Measurements from ENCODE around the gene SPRR2A.
"Not testable (repeated sequence)": the region's sequence is repeated elsewhere in the genome, so short reads cannot be mapped to it uniquely, and the experiment has no call there.

The SPRR2A gene

GRCh38 chr1:153057375-153057774 lies at the start of gene SPRR2A:
TSS of gene SPRR2A (minus strand) at chr1:153057512. CDS start at chr1:153056735, 777 bp downstream.
- no peak for DNase-seq

- no peak for DNase-seq
Measured at GRCh38 chr1:153100245-153100644, 42.9 kb upstream of the SPRR2A start.

- no peak for DNase-seq
Measured at GRCh38 chr1:153099461-153100045, 42.2 kb upstream of the SPRR2A start.

- no peak for DNase-seq
Measured at GRCh38 chr1:153095764-153096163, 38.5 kb upstream of the SPRR2A start.

GRCh38 chr1:153094426-153094825 lies 37.1 kb upstream of the SPRR2A start, which contains the start of gene SPRR2E:
TSS of gene SPRR2E (minus strand) at chr1:153094526. CDS start at chr1:153093751, 775 bp downstream.
- DNase-seq: no peak

GRCh38 chr1:153087652-153088051 lies 30.3 kb upstream of the SPRR2A start:
- DNase-seq: no peak

- DNase-seq: no peak
Measured at GRCh38 chr1:153081736-153082135, 24.4 kb upstream of the SPRR2A start.

- no peak for DNase-seq
Measured at GRCh38 chr1:153072806-153073726, 15.8 kb upstream of the SPRR2A start.

GRCh38 chr1:153071511-153071910 lies 14.2 kb upstream of the SPRR2A start, which contains the start of gene SPRR2B:
TSS of gene SPRR2B (minus strand) at chr1:153071611. CDS start at chr1:153070839, 772 bp downstream.
- DNase-seq: no peak

GRCh38 chr1:153070243-153070642 lies 12.9 kb upstream of the SPRR2A start:
- DNase-seq: peak; percentile 11

- no peak for DNase-seq
Measured at GRCh38 chr1:153058826-153059784, 1.8 kb upstream of the SPRR2A start.

- DNase-seq: peak; percentile 8
Measured at GRCh38 chr1:153058154-153058553, 842 bp upstream of the SPRR2A start.

- DNase-seq: not testable (repeated sequence)
Measured at GRCh38 chr1:153056111-153056510, 1.2 kb downstream of the SPRR2A start.

GRCh38 chr1:153049211-153049610 lies 8.1 kb downstream of the SPRR2A start:
- no peak for DNase-seq

GRCh38 chr1:153040950-153041631 lies 16.2 kb downstream of the SPRR2A start, which contains the start of gene SPRR2D:
TSS of gene SPRR2D (minus strand) at chr1:153041120. CDS start at chr1:153040346, 774 bp downstream.
- DNase-seq: no peak

GRCh38 chr1:153035211-153035610 lies 22.1 kb downstream of the SPRR2A start:
- no peak for DNase-seq

GRCh38 chr1:153032677-153033308 lies 24.5 kb downstream of the SPRR2A start:
- peak; percentile 67 for DNase-seq

GRCh38 chr1:153032073-153032472 lies 25.2 kb downstream of the SPRR2A start:
- no peak for DNase-seq

- no peak for DNase-seq
Measured at GRCh38 chr1:153030895-153031294, 26.4 kb downstream of the SPRR2A start, which contains the start of gene SPRR1B. TSS of gene SPRR1B (plus strand) at chr1:153031203. CDS start at chr1:153032346, 1,143 bp downstream.

- DNase-seq: peak; percentile 70
Measured at GRCh38 chr1:153028766-153029165, 28.5 kb downstream of the SPRR2A start.

GRCh38 chr1:153025797-153026196 lies 31.5 kb downstream of the SPRR2A start:
- no peak for DNase-seq
